H1 (cell line): ENCODE results near the gene MANF. TPM values are rescaled to one million over a fixed set of nuclear protein-coding genes. Genes with fewer than 3 reads are reported as not detected.

Source experiments
- CTCF ChIA-PET: fragments of 300-600 bp; sonication (Branson Sonifier 250); formaldehyde crosslinking; loops from one replicate; lab custom pipeline; 2021; ENCODE audit not compliant: partially characterized antibody; lab: Charles Lee
- POLR2A ChIA-PET: fragments of 300-600 bp; sonication (Branson Sonifier 250); formaldehyde crosslinking; loops from one replicate; lab custom pipeline; 2021; ENCODE audit warnings: inconsistent platforms; ENCODE audit not compliant: partially characterized antibody; lab: Charles Lee
- DNase-seq, 2 experiments: peaks; one replicate each; pipeline versions ENCODE4 v3.0.0 to v3.0.0-alpha.2; 2010 to 2022; ENCODE audit warnings: low spot score in 2 of 2, low read depth in 1 of 2, mixed read lengths in 1 of 2
- FAIRE-seq: peaks from 2 replicates; lab custom pipeline; 2011; peaks lifted over from hg19 to GRCh38; lab: Jason Lieb, UNC
- H2AFZ ChIP-seq: 2 replicates; pipeline ENCODE4 v1.8.1; 2012; ENCODE audit warnings: low read length, inconsistent platforms
- H2AK5ac ChIP-seq: 2 replicates; pipeline ENCODE4 v1.6.1; 2013; ENCODE audit warnings: low read depth, low read length
- H2BK120ac ChIP-seq: replicated peaks from 2 replicates; pipeline ENCODE3; 2013; ENCODE audit warnings: low read depth, low read length, inconsistent platforms
- H2BK12ac ChIP-seq: 2 replicates; pipeline ENCODE4 v1.6.1; 2013; ENCODE audit warnings: low read depth, low read length
- H2BK15ac ChIP-seq: 2 replicates; pipeline ENCODE4 v1.6.1; 2013; ENCODE audit warnings: low read length
- H2BK20ac ChIP-seq: 2 replicates; pipeline ENCODE4 v1.6.1; 2013; ENCODE audit warnings: low read length
- H2BK5ac ChIP-seq: 2 replicates; pipeline ENCODE4 v1.6.1; 2013; ENCODE audit warnings: low read depth, low read length
- H3K14ac ChIP-seq: 2 replicates; pipeline ENCODE4 v1.6.1; 2013; ENCODE audit warnings: inconsistent platforms; ENCODE audit not compliant: insufficient read length
- H3K18ac ChIP-seq: 2 replicates; pipeline ENCODE4 v1.6.1; 2013; ENCODE audit warnings: low read length; ENCODE audit errors: extremely low read depth
- H3K23ac ChIP-seq: 2 replicates; pipeline ENCODE4 v1.6.1; 2013; ENCODE audit warnings: inconsistent platforms; ENCODE audit not compliant: insufficient read length
- H3K23me2 ChIP-seq: 2 replicates; pipeline ENCODE4 v1.6.1; 2013; ENCODE audit warnings: low read depth, low read length
- H3K27ac ChIP-seq: 2 replicates; pipeline ENCODE4 v1.6.1; 2011; ENCODE audit warnings: low read depth, low read length, inconsistent platforms
- H3K27me3 ChIP-seq, 4 experiments: replicated peaks in 1 of 4; 1 replicate in 1 of 4; 2 replicates in 3 of 4; pipeline versions ENCODE4 v1.6.1 to v1.8.1; 2011 to 2013; ENCODE audit warnings: low read length in 3 of 4, mild to moderate bottlenecking in 3 of 4, inconsistent platforms in 2 of 4, mixed read lengths in 2 of 4, moderate library complexity in 1 of 4; ENCODE audit not compliant: control insufficient read depth in 3 of 4, insufficient read depth in 3 of 4; ENCODE audit errors: extremely low read depth in 1 of 4
- H3K36me3 ChIP-seq, 4 experiments: 2 replicates each; pipeline versions ENCODE4 v1.6.1 to v1.8.1; 2011 to 2013; ENCODE audit warnings: mild to moderate bottlenecking in 4 of 4, low read length in 3 of 4, moderate library complexity in 2 of 4, control low read depth in 1 of 4, inconsistent platforms in 1 of 4; ENCODE audit not compliant: insufficient read depth in 4 of 4, control insufficient read depth in 2 of 4
- H3K4ac ChIP-seq: replicated peaks from 2 replicates; pipeline ENCODE3; 2013; ENCODE audit warnings: low read length, low read depth, mixed read lengths, inconsistent platforms; ENCODE audit not compliant: insufficient read length
- H3K4me1 ChIP-seq, 4 experiments: replicated peaks in 1 of 4; 1 replicate in 1 of 4; 2 replicates in 3 of 4; pipeline versions ENCODE4 v1.6.1 to v1.8.1; 2011 to 2013; ENCODE audit warnings: low read length in 3 of 4, inconsistent platforms in 2 of 4, mixed read lengths in 1 of 4; ENCODE audit not compliant: insufficient read depth in 4 of 4, control insufficient read depth in 3 of 4
- H3K4me2 ChIP-seq, 2 experiments: 2 replicates each; pipeline versions ENCODE4 v1.6.1 to v1.8.1; 2011 to 2013; ENCODE audit warnings: low read depth in 2 of 2, low read length in 2 of 2, control low read depth in 1 of 2, inconsistent platforms in 1 of 2, mild to moderate bottlenecking in 1 of 2; ENCODE audit not compliant: insufficient read depth in 1 of 2
- H3K4me3 ChIP-seq, 4 experiments: fragments of 200-600, 300-600 bp in 1 of 4; sonication (generic), shearing (Covaris generic), sonication (Bioruptor Twin) in 1 of 4; 2 replicates each; pipeline versions ENCODE4 v1.5.1 to v1.8.1; 2011 to 2016; ENCODE audit warnings: low read length in 4 of 4, low read depth in 3 of 4, control low read depth in 2 of 4, inconsistent platforms in 2 of 4, mild to moderate bottlenecking in 2 of 4, mixed read lengths in 1 of 4, moderate library complexity in 1 of 4; ENCODE audit not compliant: insufficient read depth in 2 of 4; ENCODE audit errors: extremely low read depth in 1 of 4
- H3K56ac ChIP-seq: replicated peaks from 2 replicates; pipeline ENCODE3; 2013; ENCODE audit warnings: low read depth, mild to moderate bottlenecking, mixed read lengths, low read length, inconsistent platforms; ENCODE audit not compliant: insufficient read length
- H3K79me1 ChIP-seq: 2 replicates; pipeline ENCODE4 v1.6.1; 2013; ENCODE audit warnings: low read depth, low read length, control low read depth
- H3K79me2 ChIP-seq, 2 experiments: 2 replicates each; pipeline versions ENCODE4 v1.6.1 to v1.8.1; 2012 to 2013; ENCODE audit warnings: low read length in 2 of 2, mild to moderate bottlenecking in 2 of 2, inconsistent platforms in 1 of 2; ENCODE audit not compliant: insufficient read depth in 2 of 2, control insufficient read depth in 1 of 2
- H3K9ac ChIP-seq, 4 experiments: replicated peaks in 1 of 4; 1 replicate in 1 of 4; 2 replicates in 3 of 4; pipeline versions ENCODE4 v1.6.1 to v1.8.1; 2011 to 2013; ENCODE audit warnings: low read depth in 3 of 4, low read length in 3 of 4, control low read depth in 2 of 4, mild to moderate bottlenecking in 2 of 4, moderate library complexity in 2 of 4, inconsistent platforms in 1 of 4; ENCODE audit errors: extremely low read depth in 1 of 4
- H3K9me3 ChIP-seq, 2 experiments: 2 replicates each; pipeline versions ENCODE4 v1.6.1 to v1.8.1; 2012 to 2013; ENCODE audit warnings: mild to moderate bottlenecking in 2 of 2, moderate library complexity in 2 of 2, control low read depth in 1 of 2, inconsistent platforms in 1 of 2, low read depth in 1 of 2, low read length in 1 of 2, mixed read lengths in 1 of 2; ENCODE audit not compliant: insufficient read depth in 2 of 2
- H4K20me1 ChIP-seq, 2 experiments: replicated peaks in 1 of 2; 2 replicates each; pipeline versions ENCODE3 to v1.8.1; 2011 to 2013; ENCODE audit warnings: inconsistent platforms in 2 of 2, low read length in 2 of 2, mild to moderate bottlenecking in 1 of 2; ENCODE audit not compliant: insufficient read depth in 2 of 2, control insufficient read depth in 1 of 2
- H4K5ac ChIP-seq: 2 replicates; pipeline ENCODE4 v1.6.1; 2013; ENCODE audit warnings: low read length, low read depth, mixed read lengths, inconsistent platforms; ENCODE audit not compliant: insufficient read length
- H4K8ac ChIP-seq: 2 replicates; pipeline ENCODE4 v1.8.0; 2013; ENCODE audit warnings: mild to moderate bottlenecking, moderate library complexity, low read length, inconsistent platforms; ENCODE audit not compliant: insufficient read depth; ENCODE audit errors: extremely low read depth
- H4K91ac ChIP-seq: replicated peaks from 2 replicates; pipeline ENCODE3; 2013; ENCODE audit warnings: low read length, mixed read lengths, inconsistent platforms; ENCODE audit not compliant: insufficient read length
- ATF3 ChIP-seq: IDR thresholded peaks from 2 replicates; pipeline ENCODE4 v1.6.1; 2011; ENCODE audit warnings: low read depth, mild to moderate bottlenecking, low read length; ENCODE audit not compliant: insufficient read depth
- BACH1 ChIP-seq: IDR thresholded peaks from 2 replicates; pipeline ENCODE4 v1.6.1; 2012; ENCODE audit warnings: low read length, improper control_type of control experiment
- CHD1 ChIP-seq: IDR thresholded peaks from 2 replicates; pipeline ENCODE4 v1.6.1; 2012; ENCODE audit warnings: low read depth, low read length, improper control_type of control experiment
- EGR1 ChIP-seq: IDR thresholded peaks from 2 replicates; pipeline ENCODE4 v1.6.1; 2011; ENCODE audit warnings: low read depth, low read length, borderline replicate concordance
- FOSL1 ChIP-seq: IDR thresholded peaks from 2 replicates; pipeline ENCODE4 v1.6.1; 2011; ENCODE audit warnings: mild to moderate bottlenecking, low read depth, low read length, moderate library complexity; ENCODE audit not compliant: insufficient read depth
- MAX ChIP-seq: IDR thresholded peaks from 2 replicates; pipeline ENCODE4 v1.6.1; 2012; ENCODE audit warnings: inconsistent platforms
- POLR2AphosphoS5 ChIP-seq: IDR thresholded peaks from 2 replicates; pipeline ENCODE4 v1.6.1; 2011; ENCODE audit warnings: low read depth, low read length
- POU5F1 ChIP-seq: IDR thresholded peaks from 2 replicates; pipeline ENCODE4 v1.6.1; 2011; ENCODE audit warnings: low read depth, mild to moderate bottlenecking, low read length, moderate library complexity
- RXRA ChIP-seq: IDR thresholded peaks from 2 replicates; pipeline ENCODE4 v1.6.1; 2011; ENCODE audit warnings: low read depth, mild to moderate bottlenecking, low read length, moderate library complexity; ENCODE audit not compliant: insufficient read depth
- SIN3A ChIP-seq, 2 experiments: IDR thresholded peaks in 1 of 2; conservative IDR thresholded peaks in 1 of 2; 2 replicates each; pipeline ENCODE4 v1.6.1; 2011 to 2012; ENCODE audit warnings: low read length in 2 of 2, improper control_type of control experiment in 1 of 2, low read depth in 1 of 2, mild to moderate bottlenecking in 1 of 2
- SIRT6 ChIP-seq: IDR thresholded peaks from one replicate; pipeline ENCODE4 v1.7.1; 2012; ENCODE audit warnings: low read length, inconsistent platforms
- SRF ChIP-seq: IDR thresholded peaks from 2 replicates; pipeline ENCODE4 v1.6.1; 2011; ENCODE audit warnings: mild to moderate bottlenecking, low read depth, low read length, moderate library complexity
- SUZ12 ChIP-seq: fragments of 200-600 bp; sonication (generic); IDR thresholded peaks from 2 replicates; pipeline ENCODE4 v1.6.1; 2012; ENCODE audit warnings: mild to moderate bottlenecking, inconsistent platforms, low read length, moderate library complexity, mixed read lengths
- TAF1 ChIP-seq: IDR thresholded peaks from 2 replicates; pipeline ENCODE4 v1.6.1; 2011; ENCODE audit warnings: mild to moderate bottlenecking, low read depth, low read length
- TBP ChIP-seq: IDR thresholded peaks from 2 replicates; pipeline ENCODE4 v1.6.1; 2011; ENCODE audit warnings: low read depth, low read length, improper control_type of control experiment
- WGBS, 2 experiments: shearing (Covaris generic) in 1 of 2; methylation state at CpG; one replicate each; pipeline versions ENCODE4 v1.1.6 to v1.1.7; 2013 to 2015; ENCODE audit warnings: low lambda C conversion rate in 2 of 2, mixed read lengths in 2 of 2, inconsistent platforms in 1 of 2, low coverage in 1 of 2, missing lambda C conversion rate in 1 of 2; ENCODE audit not compliant: insufficient replicate concordance in 2 of 2, insufficient coverage in 1 of 2, insufficient read length in 1 of 2; ENCODE audit errors: extremely low coverage in 1 of 2, missing lambda C conversion rate in 1 of 2; 5-methylcytosine and 5-hydroxymethylcytosine counted together
- polyA plus RNA-seq, 7 experiments: library from polyadenylated mRNA; depleted of rRNA in 3 of 7; stranded (reverse) in 5 of 7; unstranded in 2 of 7; fragments of >200 nt in 5 of 7; fragments of 200-250 nt in 2 of 7; gene quantifications; 1 replicate in 5 of 7; 2 replicates in 1 of 7; 4 replicates in 1 of 7; pipeline versions ENCODE4 v1.2.1 to v1.2.3, GENCODE V29; 2011 to 2013; ENCODE audit warnings: missing spikeins in 2 of 7, mixed read lengths in 2 of 7
- total RNA-seq: library from RNA; stranded (reverse); fragmentation: NEBNext Ultra II Directional; extraction: Animal tissue kit (Norgen Biotek cat#: 25700); gene quantifications from 2 replicates; pipeline ENCODE4 v1.2.1, GENCODE V29; 2021

Gene MANF
- total and polyA plus RNA-seq, 2 of the 8 experiments (the other 6 are each of a cell fraction or from before 2014, with no cell fraction given), result 37.5 to 159 TPM

- no peak overlapping the region for H2BK5ac ChIP-seq
- H3K9me3 ChIP-seq, result no peaks in the 10 kb centered on the region
- no peak overlapping the region for H3K27ac ChIP-seq
- no peak overlapping the region for H3K4me3 ChIP-seq
- H3K9ac ChIP-seq, result no peak overlapping the region
- 93% methylated on average over 3 of the region's 3 CpGs; no CpG with 5 or more reads in 1 of the 2 experiments for WGBS, 2 experiments
- H2BK15ac ChIP-seq, result no peak overlapping the region
- no peak overlapping the region for H2BK120ac ChIP-seq
- ChIA-PET POLR2A (interaction anchor here (1.0 kb wide), 1 partner anchor 36 kb away, joined by 3 read pairs; no protein-coding TSS in a partner anchor), CTCF (interaction anchor here (0.6 to 1.6 kb wide), 4 partner anchors 9 to 54 kb away, joined by 3 to 7 read pairs (median 3); no protein-coding TSS in a partner anchor)
- H4K20me1 ChIP-seq, result peaks cover 0 to 2% of the 10 kb centered on the region in 2 experiments
- no peak overlapping the region for H4K91ac ChIP-seq
- H3K23me2 ChIP-seq, result no peaks in the 10 kb centered on the region
- no peak overlapping the region for H2AFZ ChIP-seq
- no peaks in the 10 kb centered on the region for H3K27me3 ChIP-seq
- no peak overlapping the region for H4K8ac ChIP-seq
- no peak overlapping the region for H2BK12ac ChIP-seq
- no peak overlapping the region for H3K4me2 ChIP-seq
- H3K4me1 ChIP-seq, result no peaks in the 10 kb centered on the region
- H3K56ac ChIP-seq, result no peak overlapping the region
- FAIRE-seq, result no peak
- no peak overlapping the region for H2BK20ac ChIP-seq
- H4K5ac ChIP-seq, result no peak overlapping the region
- no peaks in the 10 kb centered on the region for H3K79me2 ChIP-seq
- peaks cover 2 to 35% (median 13%) of the 10 kb centered on the region in 4 experiments; a peak in 7 of 8 replicates for H3K36me3 ChIP-seq
- no peak overlapping the region for H3K18ac ChIP-seq
- H3K14ac ChIP-seq, result no peak overlapping the region
- DNase-seq, result no peak
- H3K4ac ChIP-seq, result no peak overlapping the region
- H2AK5ac ChIP-seq, result no peak overlapping the region
- no peaks in the 10 kb centered on the region for H3K79me1 ChIP-seq
- H3K23ac ChIP-seq, result no peak overlapping the region
- TF ChIP-seq POLR2AphosphoS5 (no peak), POU5F1 (no peak), SIRT6 (no peak), TAF1 (no peak), FOSL1 (no peak), SIN3A (conservative IDR thresholded peaks at IDR 0.05 in 1 of 2, IDR thresholded peaks at IDR 0.05 in 1 of 2; ENCODE audit: low read depth in 1 of 2, low read length in 2 of 2) (no peak), CHD1 (no peak), SRF (no peak), BACH1 (no peak), TBP (no peak), EGR1 (no peak), MAX (no peak), ATF3 (no peak), SUZ12 (no peak), RXRA (no peak)
Observed at GRCh38 chr3:51429138-51429537, 44.0 kb downstream of the MANF start.
